Adrenal gland (tissue), 12 donors: Measurements from ENCODE around the gene RAB12. TPM values are rescaled to one million over a fixed set of nuclear protein-coding genes. Genes with fewer than 3 reads are reported as not detected.

ENCODE experiments used
- DNase-seq, 7 donors: peaks; one replicate each; pipeline ENCODE4 v3.0.0-alpha.2; 2019 to 2020
- H3K27ac ChIP-seq, 5 donors: fragments of 200-600 bp; sonication (generic) in 4 of 5; 1 replicate in 3 of 5; 2 replicates in 2 of 5; pipeline versions ENCODE4 v1.5.1 to v1.8.0; 2016 to 2020; ENCODE audit warnings: mild to moderate bottlenecking in 1 of 5
- H3K27me3 ChIP-seq: fragments of 200-600 bp; 2 replicates; pipeline ENCODE4 v1.8.0; 2021
- H3K36me3 ChIP-seq, 2 donors: fragments of 200-600 bp; replicated peaks in 1 of 2; 1 replicate in 1 of 2; 2 replicates in 1 of 2; pipeline versions ENCODE4 v1.5.1 to v1.8.0; 2018 to 2022
- H3K4me1 ChIP-seq, 2 donors: fragments of 200-600 bp; replicated peaks in 1 of 2; 1 replicate in 1 of 2; 2 replicates in 1 of 2; pipeline versions ENCODE4 v1.5.1 to v1.8.0; 2018 to 2021
- H3K4me3 ChIP-seq, 4 donors: fragments of 200-600 bp; sonication (generic) in 3 of 4; one replicate each; pipeline ENCODE4 v1.5.1; 2016 to 2018
- H3K9me3 ChIP-seq, 3 donors: fragments of 200-600 bp; sonication (generic) in 1 of 3; replicated peaks in 1 of 3; 1 replicate in 2 of 3; 2 replicates in 1 of 3; pipeline versions ENCODE4 v1.5.1 to v1.8.0; 2016 to 2021
- POLR2A ChIP-seq, 2 donors: fragments of 450-650 bp; IDR thresholded peaks; one replicate each; pipeline ENCODE4 v1.6.1; 2017; ENCODE audit warnings: antibody characterized with exemption in 2 of 2, mild to moderate bottlenecking in 2 of 2, moderate library complexity in 1 of 2
- WGBS, 4 donors: extraction: QIAGEN DNeasy Blood & Tissue Kit in 2 of 4; methylation state at CpG; one replicate each; pipeline versions ENCODE4 v1.1.5 to v1.1.7; 2013 to 2017; 5-methylcytosine and 5-hydroxymethylcytosine counted together
- intact Hi-C, 2 donors: fragments of 100-400 bp; cut with DNase I; formaldehyde crosslinking; loops; one replicate each; pipeline versions ENCODE4 v1.14.1 to v1.15.0; 2022 to 2023
- polyA plus RNA-seq, 3 donors: library from polyadenylated mRNA; stranded (reverse); fragments of 200-250 nt in 2 of 3; fragments of 350-450 nt in 1 of 3; fragmentation: Illumina TruSeq in 1 of 3; extraction: RNeasy Lipid Tissue Mini Kit (QIAGEN cat#74804) in 1 of 3; gene quantifications; one replicate each; pipeline ENCODE4 v1.2.3, GENCODE V29; 2013 to 2014
- total RNA-seq, 9 donors: library from RNA; depleted of rRNA in 4 of 9; stranded (reverse); fragments of >200 nt in 4 of 9; fragments of 120-200 nt in 1 of 9; fragmentation: NEBNext Ultra II Directional in 1 of 9; extraction: Animal tissue kit (Norgen Biotek cat#: 25700) in 1 of 9; gene quantifications; one replicate each; pipeline versions ENCODE4 v1.1.0 to v1.2.4, GENCODE V29; 2013 to 2023
- TF ChIP-seq, protein P1 (sequence below), 6 experiments: fragments of 450-650 bp in 4 of 6; fragments of 200-600 bp in 2 of 6; sonication (generic) in 1 of 6; IDR thresholded peaks; 1 replicate in 5 of 6; 2 replicates in 1 of 6; pipeline versions ENCODE4 v1.5.1 to v1.8.0; 2016 to 2021; ENCODE audit warnings: antibody characterized with exemption in 6 of 6, mild to moderate bottlenecking in 2 of 6, moderate library complexity in 1 of 6
- donor health status: healthy with polysubstance abuse.
- donor health status: Bipolar disorder and iron deficiency.
- donor health status: DM: yes; HTN: yes; CAD: no.
- donor health status: DM: no; HTN: no; CAD: no.
- donor health status: DM: no; HTN: no; CAD: no.
- donor health status: DM: yes; HTN: yes; CAD: no.

Gene RAB12
- total and polyA plus RNA-seq, 12 donors = 19.9 to 54.2 (median 37.8) TPM

DNA sequence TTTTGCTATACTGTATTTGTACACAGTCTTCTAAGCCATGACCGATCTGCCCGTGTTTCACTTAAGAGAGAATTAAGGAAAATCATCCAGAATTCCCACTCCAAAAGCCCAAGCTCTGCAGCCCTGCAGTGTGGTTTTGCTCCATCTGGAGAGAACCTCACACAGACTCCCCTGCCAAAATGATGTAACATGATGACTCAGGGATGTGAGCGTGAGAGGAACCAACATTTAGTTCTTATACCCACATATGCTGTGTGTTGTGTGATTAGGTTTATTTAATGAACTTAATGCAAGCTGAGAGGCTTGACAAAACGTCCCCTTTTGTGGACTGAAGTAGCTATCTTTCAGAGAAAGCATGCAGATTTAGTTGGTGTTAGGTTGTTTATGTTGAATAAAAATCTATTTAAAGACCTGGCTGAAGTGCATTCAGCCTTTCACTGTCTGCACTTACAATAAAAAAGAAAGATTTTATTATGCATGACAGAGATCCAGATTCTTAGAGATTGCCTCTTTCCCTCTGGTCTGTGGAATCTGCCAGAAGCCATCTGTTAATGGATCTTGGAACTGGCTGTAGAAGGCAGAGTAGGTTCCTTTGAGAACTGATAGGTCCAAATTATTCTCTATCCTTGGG is 6.3 kb downstream of the RAB12 start:
- H3K36me3 ChIP-seq = no peaks in the 10 kb centered on the region
- H3K4me1 ChIP-seq = peaks cover 18 to 46% of the 10 kb centered on the region in 2 donors
- H3K27ac ChIP-seq = peak overlapping the region; percentile 14 to 59 (median 45)
- no peak overlapping the region for H3K4me3 ChIP-seq
- intact Hi-C loops = no loop called here
- H3K27me3 ChIP-seq = no peaks in the 10 kb centered on the region
- TF ChIP-seq POLR2A (IDR thresholded peaks at IDR 0.05) = no peak
- TF ChIP-seq, protein P1, sequence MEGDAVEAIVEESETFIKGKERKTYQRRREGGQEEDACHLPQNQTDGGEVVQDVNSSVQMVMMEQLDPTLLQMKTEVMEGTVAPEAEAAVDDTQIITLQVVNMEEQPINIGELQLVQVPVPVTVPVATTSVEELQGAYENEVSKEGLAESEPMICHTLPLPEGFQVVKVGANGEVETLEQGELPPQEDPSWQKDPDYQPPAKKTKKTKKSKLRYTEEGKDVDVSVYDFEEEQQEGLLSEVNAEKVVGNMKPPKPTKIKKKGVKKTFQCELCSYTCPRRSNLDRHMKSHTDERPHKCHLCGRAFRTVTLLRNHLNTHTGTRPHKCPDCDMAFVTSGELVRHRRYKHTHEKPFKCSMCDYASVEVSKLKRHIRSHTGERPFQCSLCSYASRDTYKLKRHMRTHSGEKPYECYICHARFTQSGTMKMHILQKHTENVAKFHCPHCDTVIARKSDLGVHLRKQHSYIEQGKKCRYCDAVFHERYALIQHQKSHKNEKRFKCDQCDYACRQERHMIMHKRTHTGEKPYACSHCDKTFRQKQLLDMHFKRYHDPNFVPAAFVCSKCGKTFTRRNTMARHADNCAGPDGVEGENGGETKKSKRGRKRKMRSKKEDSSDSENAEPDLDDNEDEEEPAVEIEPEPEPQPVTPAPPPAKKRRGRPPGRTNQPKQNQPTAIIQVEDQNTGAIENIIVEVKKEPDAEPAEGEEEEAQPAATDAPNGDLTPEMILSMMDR (IDR thresholded peaks at IDR 0.05) = no peak
- DNase-seq = peak; percentile 40 to 70 (median 65)
- WGBS, 4 donors = 19 to 25% (median 21%) methylated on average over 4 of the region's 4 CpGs
- H3K9me3 ChIP-seq = no peaks in the 10 kb centered on the region

DNA sequence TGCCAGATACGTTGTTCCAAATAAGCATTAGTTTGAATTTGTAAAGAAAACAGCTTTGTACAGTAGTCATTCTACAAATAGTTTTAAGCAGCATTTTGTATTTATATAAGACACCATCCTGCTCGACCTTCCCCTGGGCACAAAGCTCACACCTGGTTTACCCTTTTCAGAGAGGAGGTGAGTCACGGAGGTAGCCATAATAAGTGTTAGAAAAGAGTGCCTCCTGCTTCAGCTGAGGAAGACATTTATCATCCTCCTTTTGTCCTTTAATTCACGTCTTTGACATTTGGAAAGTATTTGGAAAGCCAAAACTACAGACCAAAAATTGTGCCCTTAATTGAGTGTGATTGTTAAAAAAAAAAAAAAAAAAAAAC is 6.8 kb downstream of the RAB12 start:
- Histone ChIP-seq H3K36me3 (no peaks in the 10 kb centered on the region), H3K4me3 (no peak overlapping the region), H3K27me3 (no peaks in the 10 kb centered on the region), H3K4me1 (peaks cover 13 to 46% of the 10 kb centered on the region in 2 donors), H3K9me3 (no peaks in the 10 kb centered on the region), H3K27ac (peak overlapping the region; percentile 14 to 59 (median 45))
- intact Hi-C loops = no loop called here
- TF ChIP-seq, protein P1 (IDR thresholded peaks at IDR 0.05) = no peak
- TF ChIP-seq POLR2A (IDR thresholded peaks at IDR 0.05) = no peak
- DNase-seq = peak in 1 of 7 donors; percentile 11
- WGBS, 4 donors = 40 to 44% (median 41%) methylated on average over 4 of the region's 4 CpGs

GRCh38 chr18:8617907-8618306 is 8.7 kb downstream of the RAB12 start:
- peak in 1 of 7 donors; percentile 17 for DNase-seq
- Histone ChIP-seq H3K27ac (no peak overlapping the region), H3K4me3 (no peak overlapping the region), H3K27me3 (no peaks in the 10 kb centered on the region), H3K4me1 (peaks cover 7 to 31% of the 10 kb centered on the region in 2 donors), H3K36me3 (no peaks in the 10 kb centered on the region), H3K9me3 (no peaks in the 10 kb centered on the region)
- intact Hi-C loops = no loop called here
- TF ChIP-seq, protein P1 (IDR thresholded peaks at IDR 0.05) = no peak
- 88 to 94% (median 90%) methylated on average over 5 of the region's 5 CpGs for WGBS, 4 donors

DNA sequence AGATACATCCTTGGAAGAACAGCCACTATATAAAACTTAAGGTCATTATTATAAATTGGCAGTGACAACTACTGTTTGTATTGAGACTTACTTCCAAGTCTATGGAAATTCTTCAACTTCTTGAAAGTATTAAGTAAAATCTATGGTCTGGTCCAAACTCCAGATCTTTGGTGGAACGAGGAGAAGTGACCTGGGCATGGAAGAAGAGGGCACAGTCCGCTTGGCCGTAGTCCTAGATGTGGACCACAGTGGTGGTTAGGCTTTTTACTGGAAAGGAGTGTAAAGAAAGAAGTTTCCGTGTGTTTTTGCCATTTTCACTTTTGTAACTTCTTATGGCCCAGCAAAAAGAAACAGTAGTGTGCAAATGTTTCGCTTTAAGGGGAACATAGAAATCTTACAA is 9.8 kb downstream of the RAB12 start:
- H3K4me1 ChIP-seq = peaks cover 7 to 41% of the 10 kb centered on the region in 2 donors
- H3K4me3 ChIP-seq = no peak overlapping the region
- TF ChIP-seq, protein P1 (IDR thresholded peaks at IDR 0.05) = no peak
- TF ChIP-seq POLR2A (IDR thresholded peaks at IDR 0.05) = no peak
- no peaks in the 10 kb centered on the region for H3K9me3 ChIP-seq
- WGBS, 4 donors = 79 to 97% (median 93%) methylated on average over 5 of the region's 5 CpGs
- no peaks in the 10 kb centered on the region for H3K36me3 ChIP-seq
- intact Hi-C loops = no loop called here
- DNase-seq = no peak
- no peak overlapping the region for H3K27ac ChIP-seq
- H3K27me3 ChIP-seq = no peaks in the 10 kb centered on the region
